Gastroesophageal sphincter (tissue), 3 donors: ENCODE data around the gene ARMH1.

ENCODE experiments used
- CTCF ChIP-seq, 4 experiments: fragments of 200-600 bp in 2 of 4; fragments of 450-650 bp in 2 of 4; sonication (generic) in 1 of 4; IDR thresholded peaks; one replicate each; pipeline ENCODE4 v1.5.1; 2017 to 2019; ENCODE audit warnings: antibody characterized with exemption in 4 of 4, mild to moderate bottlenecking in 2 of 4, moderate library complexity in 2 of 4
- POLR2AphosphoS5 ChIP-seq: sonication (generic); formaldehyde crosslinking; IDR thresholded peaks from one replicate; pipeline ENCODE4 v1.6.1; 2017; ENCODE audit warnings: antibody characterized with exemption

- TF ChIP-seq POLR2AphosphoS5 (no peak), CTCF (IDR thresholded peaks at IDR 0.05) (no peak)
Observed at GRCh38 chr1:44634606-44635189, 39.8 kb upstream of the ARMH1 start.
